Gastrocnemius medialis (tissue), 4 donors: ENCODE measurements around the gene NAA60.

Experiments
- CTCF ChIP-seq, 5 experiments: fragments of 450-650 bp in 3 of 5; fragments of 200-600 bp in 2 of 5; sonication (generic) in 2 of 5; IDR thresholded peaks in 4 of 5; conservative IDR thresholded peaks in 1 of 5; 1 replicate in 4 of 5; 2 replicates in 1 of 5; pipeline ENCODE4 v1.5.1; 2016 to 2019; ENCODE audit warnings: antibody characterized with exemption in 5 of 5, mild to moderate bottlenecking in 3 of 5, moderate library complexity in 3 of 5
- POLR2A ChIP-seq, 2 donors: fragments of 450-650 bp; IDR thresholded peaks; one replicate each; pipeline ENCODE4 v1.6.1; 2017; ENCODE audit warnings: antibody characterized with exemption in 2 of 2, mild to moderate bottlenecking in 2 of 2, moderate library complexity in 2 of 2

GRCh38 chr16:3518292-3518985 lies 75.0 kb downstream of the NAA60 start:
- no peak for TF ChIP-seq CTCF (IDR thresholded peaks at IDR 0.05 in 4 of 5, conservative IDR thresholded peaks at IDR 0.05 in 1 of 5)
- TF ChIP-seq POLR2A (IDR thresholded peaks at IDR 0.05), result no peak
